Brain pericyte (primary cell): Measurements from ENCODE around the gene PLEKHM2.

ENCODE experiments used
- DNase-seq: peaks from one replicate; pipeline ENCODE4 v3.0.0-alpha.2; 2012; ENCODE audit warnings: low read depth, low spot score

The PLEKHM2 gene

GRCh38 chr1:15739259-15739658 lies 55.1 kb downstream of the PLEKHM2 start:
- DNase-seq: no peak

GRCh38 chr1:15739745-15740144 lies 55.6 kb downstream of the PLEKHM2 start:
- DNase-seq: no peak

GRCh38 chr1:15740924-15741850 lies 57.1 kb downstream of the PLEKHM2 start:
- DNase-seq: no peak

- DNase-seq: no peak
These were observed 58.2 kb downstream of the PLEKHM2 start, which contains the start of gene TMEM82 for GRCh38 chr1:15742339-15742801. TMEM82 (plus strand) TSS chr1:15742499; CDS start chr1:15742560, 61 bp downstream.

- no peak for DNase-seq
These were observed 60.1 kb downstream of the PLEKHM2 start for GRCh38 chr1:15744122-15744679.

GRCh38 chr1:15747378-15747777 lies 63.3 kb downstream of the PLEKHM2 start:
- DNase-seq: no peak

GRCh38 chr1:15748264-15748663 lies 64.1 kb downstream of the PLEKHM2 start:
- no peak for DNase-seq

GRCh38 chr1:15748690-15749398 lies 64.7 kb downstream of the PLEKHM2 start:
- no peak for DNase-seq

- no peak for DNase-seq
These were observed 65.5 kb downstream of the PLEKHM2 start for GRCh38 chr1:15749399-15750291.

- no peak for DNase-seq
These were observed 66.8 kb downstream of the PLEKHM2 start for GRCh38 chr1:15750924-15751323.

- no peak for DNase-seq
These were observed 67.6 kb downstream of the PLEKHM2 start for GRCh38 chr1:15751717-15752116.

GRCh38 chr1:15753776-15754175 lies 69.7 kb downstream of the PLEKHM2 start:
- no peak for DNase-seq

GRCh38 chr1:15755021-15755645 lies 71.0 kb downstream of the PLEKHM2 start:
- DNase-seq: no peak

- no peak for DNase-seq
These were observed 71.5 kb downstream of the PLEKHM2 start for GRCh38 chr1:15755646-15756040.

- no peak for DNase-seq
These were observed 72.3 kb downstream of the PLEKHM2 start for GRCh38 chr1:15756143-15757015.

- DNase-seq: no peak
These were observed 73.0 kb downstream of the PLEKHM2 start for GRCh38 chr1:15757016-15757543.

GRCh38 chr1:15757575-15758342 lies 73.6 kb downstream of the PLEKHM2 start:
- no peak for DNase-seq

- no peak for DNase-seq
These were observed 74.3 kb downstream of the PLEKHM2 start, which contains the start of gene FBLIM1 for GRCh38 chr1:15758343-15758931. FBLIM1 (plus strand) TSS chr1:15758795; CDS start chr1:15764984, 6,189 bp downstream.
